Thymus (tissue), 11 donors: ENCODE measurements around the gene AIF1. TPM values are rescaled to one million over a fixed set of nuclear protein-coding genes. Genes with fewer than 3 reads are reported as not detected.
A peak's percentile ranks its signal among the peaks of the same experiment; 100 is the strongest.

ENCODE experiments used
- DNase-seq, 9 donors: peaks; one replicate each; pipeline ENCODE4 v3.0.0-alpha.2; 2013; ENCODE audit warnings: low spot score in 9 of 9, low read depth in 6 of 9, missing footprints in 1 of 9
- H3K27ac ChIP-seq, 2 donors: one replicate each; pipeline ENCODE4 v1.5.1; 2013; ENCODE audit warnings: control low read depth in 1 of 2, low read depth in 1 of 2, low read length in 1 of 2, mild to moderate bottlenecking in 1 of 2, moderate library complexity in 1 of 2
- H3K27me3 ChIP-seq, 2 donors: one replicate each; pipeline ENCODE4 v1.5.1; 2013; ENCODE audit warnings: low read length in 1 of 2; ENCODE audit not compliant: control insufficient read depth in 2 of 2, insufficient read depth in 1 of 2
- H3K36me3 ChIP-seq, 2 donors: one replicate each; pipeline ENCODE4 v1.5.1; 2013; ENCODE audit warnings: low read length in 1 of 2, mild to moderate bottlenecking in 1 of 2, moderate library complexity in 1 of 2; ENCODE audit not compliant: control insufficient read depth in 2 of 2, insufficient read depth in 2 of 2
- H3K4me1 ChIP-seq, 2 donors: one replicate each; pipeline ENCODE4 v1.5.1; 2013; ENCODE audit warnings: low read length in 2 of 2; ENCODE audit not compliant: control insufficient read depth in 2 of 2, insufficient read depth in 2 of 2
- H3K4me3 ChIP-seq, 2 donors: one replicate each; pipeline ENCODE4 v1.5.1; 2013; ENCODE audit warnings: low read length in 2 of 2, control low read depth in 1 of 2, mild to moderate bottlenecking in 1 of 2
- H3K9me3 ChIP-seq, 2 donors: one replicate each; pipeline ENCODE4 v1.5.1; 2013; ENCODE audit warnings: low read length in 1 of 2, mild to moderate bottlenecking in 1 of 2; ENCODE audit not compliant: control insufficient read depth in 2 of 2, insufficient read depth in 1 of 2
- WGBS: extraction: QIAGEN DNeasy Blood & Tissue Kit; methylation state at CpG from one replicate; pipeline ENCODE4 v1.1.7; 2013; 5-methylcytosine and 5-hydroxymethylcytosine counted together
- polyA plus RNA-seq: library from polyadenylated mRNA; stranded (reverse); fragments of 200-250 nt; gene quantifications from one replicate; pipeline ENCODE4 v1.2.3, GENCODE V29; 2013
- total RNA-seq: library from RNA; stranded (reverse); fragments of 120-200 nt; gene quantifications from one replicate; pipeline ENCODE4 v1.2.4, GENCODE V29; 2013
- donor health status: healthy.

The AIF1 gene
- total and polyA plus RNA-seq, 2 donors: 198 to 558 TPM

DNA sequence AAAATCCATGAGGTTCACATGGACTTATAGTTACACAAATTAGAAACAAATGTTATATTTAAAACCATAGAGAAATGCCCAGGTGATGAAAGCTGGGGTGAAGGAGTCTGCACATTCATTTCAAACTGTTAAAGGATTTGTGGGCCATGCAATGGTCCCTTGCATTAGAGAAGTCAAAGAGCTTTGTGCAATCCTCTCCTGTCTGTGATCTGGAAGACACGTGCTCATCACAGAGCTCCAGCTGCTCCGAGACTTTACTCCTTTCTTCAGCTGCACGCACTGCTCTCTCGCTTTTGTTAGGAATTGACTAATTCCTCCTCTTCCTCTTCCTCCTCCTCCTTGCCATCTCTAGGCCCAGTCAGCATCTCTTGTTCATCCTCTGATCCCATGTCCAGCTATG, 4.1 kb upstream of the AIF1 start:
- DNase-seq: no peak
- WGBS: 97% methylated on average over 4 of the region's 4 CpGs
- H3K9me3 ChIP-seq: no peaks in the 10 kb centered on the region
- H3K27ac ChIP-seq: no peak overlapping the region
- peaks cover 12 to 26% of the 10 kb centered on the region in 2 donors for H3K4me1 ChIP-seq
- no peaks in the 10 kb centered on the region for H3K27me3 ChIP-seq
- H3K36me3 ChIP-seq: no peaks in the 10 kb centered on the region
- no peak overlapping the region for H3K4me3 ChIP-seq

DNA sequence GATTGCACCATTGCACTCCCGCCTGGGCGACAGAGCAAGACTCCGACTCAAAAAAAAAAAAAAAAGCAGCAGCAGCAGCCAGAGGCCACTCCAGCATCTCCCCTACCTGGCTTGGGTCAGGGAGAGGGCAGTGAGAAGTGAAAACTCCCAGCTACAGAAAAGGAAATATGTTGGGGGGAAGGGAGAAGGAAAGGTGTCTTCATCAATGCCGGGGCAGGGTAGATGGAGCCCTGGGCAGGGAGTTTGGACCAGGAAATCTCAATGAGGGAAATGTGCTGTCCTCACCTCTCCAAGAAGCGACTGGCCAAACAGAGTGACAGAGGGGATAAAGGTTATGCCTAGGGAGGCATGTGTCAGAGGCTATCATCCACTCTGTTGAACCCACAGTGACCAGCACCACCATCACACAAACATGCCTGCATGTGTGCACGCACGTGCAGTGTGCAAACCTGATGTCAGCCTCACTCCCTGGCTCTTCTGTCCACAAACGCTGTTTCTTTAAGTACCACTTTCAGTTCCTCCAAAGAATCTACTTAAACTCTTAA, 887 bp upstream of the AIF1 start:
- Histone ChIP-seq H3K9me3 (peaks cover 0 to under 1% of the 10 kb centered on the region in 2 donors), H3K36me3 (peaks cover 0 to 3% of the 10 kb centered on the region in 2 donors), H3K4me1 (peaks cover 21 to 45% of the 10 kb centered on the region in 2 donors), H3K27me3 (no peaks in the 10 kb centered on the region), H3K27ac (peak overlapping the region in 1 of 2 donors; percentile 85), H3K4me3 (no peak overlapping the region)
- no peak for DNase-seq
- 83% methylated on average over 8 of the region's 8 CpGs for WGBS

DNA sequence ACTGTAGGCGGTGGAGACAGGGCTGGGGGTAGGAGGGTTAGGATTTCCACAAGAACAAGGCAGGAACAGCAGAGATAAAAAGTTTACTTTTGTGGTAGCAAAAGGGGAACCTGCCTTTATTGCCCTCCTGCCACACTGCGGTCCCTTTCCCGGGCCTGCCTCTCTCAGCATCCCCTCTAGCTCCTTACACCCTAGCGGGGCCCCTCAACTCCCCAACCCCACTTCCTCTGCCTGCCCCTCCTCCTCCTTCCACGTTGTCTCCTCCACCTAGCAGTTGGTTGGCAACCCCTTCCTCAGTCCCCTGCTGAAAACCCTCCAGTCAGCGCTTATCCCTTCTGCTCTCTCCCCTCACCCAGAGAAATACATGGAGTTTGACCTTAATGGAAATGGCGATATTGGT, 714 bp downstream of the AIF1 start:
- H3K9me3 ChIP-seq: peaks cover 0 to 5% of the 10 kb centered on the region in 2 donors
- peak in 7 of 9 donors; percentile 54 to 92 (median 79) for DNase-seq
- peak overlapping the region; percentile 45 to 71 for H3K4me3 ChIP-seq
- 5% methylated on average over 7 of the region's 7 CpGs for WGBS
- H3K27me3 ChIP-seq: no peaks in the 10 kb centered on the region
- peaks cover 0 to 3% of the 10 kb centered on the region in 2 donors for H3K36me3 ChIP-seq
- peak overlapping the region; percentile 77 to 85 for H3K27ac ChIP-seq
- peaks cover 21 to 49% of the 10 kb centered on the region in 2 donors for H3K4me1 ChIP-seq

DNA sequence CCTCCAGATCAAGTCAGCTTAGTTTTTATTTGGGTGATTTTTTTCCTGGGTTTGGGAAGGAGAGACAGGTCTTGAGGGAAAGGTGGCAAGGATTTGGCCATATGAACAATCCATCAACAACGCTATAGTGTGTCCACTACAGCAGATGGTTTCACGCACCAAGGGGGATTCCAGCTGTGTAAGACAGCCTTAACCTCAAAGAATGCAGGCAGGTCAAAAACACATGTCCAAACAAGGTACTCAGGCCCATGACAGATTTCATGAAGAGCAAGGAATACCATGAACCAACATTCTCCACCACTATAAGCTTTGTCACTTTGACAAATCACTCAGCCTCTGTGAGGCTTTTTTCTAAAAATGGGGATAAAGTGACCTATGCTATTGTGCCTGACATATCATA, 2.0 kb downstream of the AIF1 start:
- 94% methylated on average over 2 of the region's 2 CpGs for WGBS
- Histone ChIP-seq H3K27ac (peak overlapping the region in 1 of 2 donors; percentile 85), H3K4me1 (peaks cover 29 to 55% of the 10 kb centered on the region in 2 donors), H3K27me3 (no peaks in the 10 kb centered on the region), H3K36me3 (peaks cover 0 to 6% of the 10 kb centered on the region in 2 donors), H3K4me3 (peak overlapping the region in 1 of 2 donors; percentile 71), H3K9me3 (peaks cover 0 to 8% of the 10 kb centered on the region in 2 donors)
- DNase-seq: peak in 1 of 9 donors; percentile 32

DNA sequence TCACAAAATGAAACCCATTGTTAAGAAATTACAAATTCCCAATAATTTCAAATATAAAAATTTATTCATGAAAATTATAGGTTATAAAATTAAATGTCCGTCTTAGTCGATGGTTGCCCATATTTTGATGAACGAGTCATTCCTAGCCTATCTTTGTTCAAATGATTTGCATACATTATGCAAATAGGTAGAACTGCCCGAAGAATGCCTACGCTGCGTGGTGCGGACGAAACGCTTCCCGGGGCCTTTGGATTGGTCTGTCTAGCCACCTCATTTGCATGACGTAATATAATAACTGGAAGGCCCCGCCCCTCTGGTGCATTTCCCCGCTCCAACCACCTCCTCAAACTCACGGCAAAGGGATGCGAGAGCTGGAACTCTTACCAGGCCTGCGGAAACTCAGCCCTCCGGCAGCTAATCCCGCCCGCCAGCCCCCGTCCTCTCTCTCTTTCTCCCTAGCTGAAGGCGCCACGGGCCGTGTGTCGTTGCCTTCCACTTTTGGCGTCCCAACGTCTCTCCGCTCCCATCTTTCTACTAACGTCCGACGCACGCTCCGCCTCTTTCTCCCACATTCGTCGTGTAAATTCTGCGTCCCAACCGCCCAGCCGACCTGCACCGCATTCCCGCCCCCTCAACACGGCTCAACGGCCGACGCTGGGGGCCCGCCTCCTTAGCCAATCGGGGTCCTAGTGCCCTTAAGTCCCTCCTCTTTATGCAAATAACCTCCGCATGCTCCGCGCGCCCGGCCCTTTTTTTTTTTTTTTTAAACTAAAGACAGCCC, 5.0 kb downstream of the AIF1 start:
- Histone ChIP-seq H3K36me3 (peaks cover 20 to 34% of the 10 kb centered on the region in 2 donors), H3K4me1 (peaks cover 26 to 51% of the 10 kb centered on the region in 2 donors), H3K27ac (peak overlapping the region; percentile 99 to 100), H3K27me3 (no peaks in the 10 kb centered on the region), H3K4me3 (peak overlapping the region; percentile 87 to 100), H3K9me3 (peaks cover 0 to 8% of the 10 kb centered on the region in 2 donors)
- under 1% methylated on average over 50 of the region's 50 CpGs for WGBS
- peak; percentile 91 to 99 (median 97) for DNase-seq

DNA sequence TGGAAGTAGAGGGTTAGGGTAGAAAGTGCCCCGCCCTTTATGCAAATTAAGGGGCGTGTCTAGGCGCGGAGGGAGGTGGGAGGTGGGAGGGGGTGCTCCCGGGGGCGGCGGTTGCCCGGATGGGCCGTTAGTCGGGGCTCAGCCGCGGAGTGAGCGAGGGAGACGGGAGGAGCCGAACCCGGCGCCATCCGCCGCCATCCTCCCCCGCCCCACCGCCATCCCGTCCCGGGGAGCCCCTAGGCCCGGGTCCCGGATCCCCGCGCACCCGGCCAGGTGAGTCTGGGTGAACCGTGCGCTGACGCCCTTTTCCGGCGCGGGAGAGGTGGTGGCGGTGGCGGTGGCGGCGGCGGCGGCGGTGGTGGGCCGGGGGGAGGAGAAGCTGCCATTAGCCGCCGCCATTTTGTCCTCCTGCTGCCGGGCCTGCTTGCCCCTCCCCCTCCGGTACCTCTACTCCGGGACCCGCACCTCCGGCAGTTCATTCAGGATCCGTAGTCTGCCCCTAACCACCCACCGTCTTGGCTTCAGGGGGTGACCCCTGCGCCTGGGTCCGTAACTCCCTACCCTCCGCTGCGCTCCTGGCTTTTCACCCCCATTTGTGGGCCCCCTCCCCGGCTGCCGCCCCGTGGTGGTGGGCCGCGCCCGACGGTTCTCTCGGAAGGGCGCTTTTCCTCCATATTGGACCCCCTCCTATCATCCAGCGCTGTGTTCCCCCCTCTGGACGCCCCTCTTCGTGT, 5.7 kb downstream of the AIF1 start, which contains the start of gene PRRC2A:
Gene PRRC2A (plus strand): TSS at position 130 of the 734 bp plus-strand sequence. CDS start 2,075 bp downstream, outside the sequence.
- under 1% methylated on average over 67 of the region's 67 CpGs for WGBS
- H3K4me3 ChIP-seq: peak within 1 kb of the TSS; percentile 87 to 100
- peak in 3 of 9 donors; percentile 50 to 74 (median 73) for DNase-seq
- no peaks in the 10 kb centered on the region for H3K27me3 ChIP-seq
- H3K9me3 ChIP-seq: peaks cover 0 to 10% of the 10 kb centered on the region in 2 donors
- H3K27ac ChIP-seq: peak within 1 kb of the TSS; percentile 99 to 100
- H3K4me1 ChIP-seq: peaks cover 19 to 44% of the 10 kb centered on the region in 2 donors
- H3K36me3 ChIP-seq: peaks cover 28 to 42% of the 10 kb centered on the region in 2 donors

DNA sequence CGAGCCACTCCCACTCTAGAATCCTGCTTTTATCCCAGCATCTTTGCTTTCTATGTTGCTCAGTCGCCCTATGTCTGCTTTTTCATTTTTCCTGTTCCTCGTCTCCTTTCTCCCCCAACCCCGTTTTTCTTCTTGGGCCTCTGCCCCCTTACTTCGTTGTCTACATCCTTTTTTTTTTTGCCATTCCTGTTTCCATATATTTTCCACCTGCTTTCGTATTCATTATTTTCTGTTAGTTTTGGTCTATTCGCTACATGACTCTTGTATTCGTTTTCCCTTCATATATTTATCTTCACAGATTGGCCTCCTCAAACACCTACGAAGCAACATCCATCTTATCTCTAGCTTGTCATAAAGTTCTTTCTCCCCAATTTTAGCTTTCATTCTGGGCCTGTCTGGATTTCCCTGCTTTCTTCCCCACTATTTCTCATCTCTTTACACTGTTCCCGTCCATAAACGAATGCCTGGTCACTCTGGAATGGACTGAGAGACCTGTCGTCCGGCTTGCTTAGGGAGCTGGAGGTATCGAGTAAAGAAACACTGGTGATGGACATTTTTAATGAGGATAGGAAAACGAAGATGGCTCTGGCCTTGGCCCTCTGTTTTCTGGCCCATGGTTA, 6.4 kb downstream of the AIF1 start:
- Histone ChIP-seq H3K4me1 (peaks cover 14 to 40% of the 10 kb centered on the region in 2 donors), H3K36me3 (peaks cover 35 to 49% of the 10 kb centered on the region in 2 donors), H3K9me3 (peaks cover 0 to 10% of the 10 kb centered on the region in 2 donors), H3K4me3 (peak overlapping the region; percentile 87 to 100), H3K27me3 (no peaks in the 10 kb centered on the region), H3K27ac (peak overlapping the region; percentile 96 to 99)
- DNase-seq: no peak
- WGBS: 36% methylated on average over 15 of the region's 15 CpGs

DNA sequence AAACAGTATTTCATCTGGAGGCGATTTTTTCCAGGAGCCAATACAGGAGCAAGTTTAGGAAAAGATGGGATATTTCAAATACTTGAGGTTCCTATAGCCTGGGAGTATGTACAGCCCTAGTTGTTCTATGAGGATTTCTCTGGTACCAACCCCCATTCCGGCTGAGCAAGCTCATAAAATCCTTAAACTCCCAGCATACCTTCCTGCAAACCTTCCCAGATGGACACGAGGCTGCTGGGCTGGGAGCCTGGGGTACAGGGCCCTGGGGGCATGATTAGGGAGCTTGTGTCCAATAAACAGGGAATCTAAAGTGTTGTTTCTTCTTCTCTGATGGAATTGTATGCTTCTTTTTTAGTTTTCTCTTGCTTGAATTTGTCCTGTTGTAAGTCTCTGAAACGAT, 7.0 kb downstream of the AIF1 start:
- no peak for DNase-seq
- Histone ChIP-seq H3K9me3 (peaks cover 0 to 10% of the 10 kb centered on the region in 2 donors), H3K36me3 (peaks cover 40 to 51% of the 10 kb centered on the region in 2 donors), H3K27ac (peak overlapping the region in 1 of 2 donors; percentile 99), H3K4me3 (peak overlapping the region; percentile 87 to 100), H3K27me3 (no peaks in the 10 kb centered on the region), H3K4me1 (peaks cover 10 to 35% of the 10 kb centered on the region in 2 donors)
- 72% methylated on average over 4 of the region's 4 CpGs for whole genome bisulfite sequencing
